ENCODE data around the gene COQ8A. TPM values are rescaled to one million over a fixed set of nuclear protein-coding genes. Genes with fewer than 3 reads are reported as not detected.

The COQ8A gene
- total and polyA plus RNA-seq, 2 experiments from 2014 or later: 22.9 to 26.4 TPM

GRCh38 chr1:226977643-226978431 lies 37.7 kb downstream of the COQ8A start:
- WGBS (ENCODE audit: low lambda C conversion rate, missing lambda C conversion rate): 95% methylated on average over 9 of the region's 20 CpGs
- no peak for TF ChIP-seq CTCF (IDR thresholded peaks at IDR 0.05; ENCODE audit: poor library complexity)
- TF ChIP-seq EZH2phosphoT487 (IDR thresholded peaks at IDR 0.05; ENCODE audit: low read depth, severe bottlenecking, unreplicated experiment): no peak
- no peak for TF ChIP-seq EZH2 (IDR thresholded peaks at IDR 0.05; ENCODE audit: borderline replicate concordance)
- DNase-seq (ENCODE audit: low spot score): no peak
- no peak overlapping the region for H3K4me3 ChIP-seq
- H3K27me3 ChIP-seq: no peaks in the 10 kb centered on the region
- no peak overlapping the region for H2AFZ ChIP-seq
- H3K9me2 ChIP-seq (replicated peaks; ENCODE audit: insufficient read depth): no peaks in the 10 kb centered on the region
- H4K20me1 ChIP-seq (ENCODE audit: insufficient read depth, poor library complexity, severe bottlenecking): no peaks in the 10 kb centered on the region
- peaks cover 27% of the 10 kb centered on the region for H3K4me1 ChIP-seq (ENCODE audit: insufficient read depth)
- H3K9me3 ChIP-seq (ENCODE audit: low read depth): no peaks in the 10 kb centered on the region
- no peak overlapping the region for H3K27ac ChIP-seq
- no peaks in the 10 kb centered on the region for H3K79me2 ChIP-seq
- no peaks in the 10 kb centered on the region for H3K36me3 ChIP-seq (replicated peaks; ENCODE audit: insufficient read depth, low read depth)
- no peak overlapping the region for H3K4me2 ChIP-seq

GRCh38 chr1:226978432-226979114 lies 38.5 kb downstream of the COQ8A start:
- H3K79me2 ChIP-seq: no peaks in the 10 kb centered on the region
- no peaks in the 10 kb centered on the region for H3K9me2 ChIP-seq (replicated peaks; ENCODE audit: insufficient read depth)
- H3K36me3 ChIP-seq (replicated peaks; ENCODE audit: insufficient read depth, low read depth): no peaks in the 10 kb centered on the region
- H3K27me3 ChIP-seq: no peaks in the 10 kb centered on the region
- TF ChIP-seq EZH2 (IDR thresholded peaks at IDR 0.05; ENCODE audit: borderline replicate concordance): no peak
- no peak for TF ChIP-seq EZH2phosphoT487 (IDR thresholded peaks at IDR 0.05; ENCODE audit: low read depth, severe bottlenecking, unreplicated experiment)
- TF ChIP-seq CTCF (IDR thresholded peaks at IDR 0.05; ENCODE audit: poor library complexity): no peak
- H3K27ac ChIP-seq: no peak overlapping the region
- no peak overlapping the region for H2AFZ ChIP-seq
- no peak for DNase-seq (ENCODE audit: low spot score)
- H3K4me1 ChIP-seq (ENCODE audit: insufficient read depth): peaks cover 22% of the 10 kb centered on the region
- H4K20me1 ChIP-seq (ENCODE audit: insufficient read depth, poor library complexity, severe bottlenecking): no peaks in the 10 kb centered on the region
- no peak overlapping the region for H3K4me2 ChIP-seq
- H3K9me3 ChIP-seq (ENCODE audit: low read depth): no peaks in the 10 kb centered on the region
- no peak overlapping the region for H3K4me3 ChIP-seq
- 91% methylated on average over 7 of the region's 10 CpGs for WGBS (ENCODE audit: low lambda C conversion rate, missing lambda C conversion rate)

- no peaks in the 10 kb centered on the region for H3K9me3 ChIP-seq (ENCODE audit: low read depth)
- no peaks in the 10 kb centered on the region for H3K27me3 ChIP-seq
- no peaks in the 10 kb centered on the region for H4K20me1 ChIP-seq (ENCODE audit: insufficient read depth, poor library complexity, severe bottlenecking)
- TF ChIP-seq CTCF (IDR thresholded peaks at IDR 0.05; ENCODE audit: poor library complexity): no peak
- no peak for TF ChIP-seq EZH2 (IDR thresholded peaks at IDR 0.05; ENCODE audit: borderline replicate concordance)
- TF ChIP-seq EZH2phosphoT487 (IDR thresholded peaks at IDR 0.05; ENCODE audit: low read depth, severe bottlenecking, unreplicated experiment): no peak
- H3K79me2 ChIP-seq: no peaks in the 10 kb centered on the region
- peaks cover 16% of the 10 kb centered on the region for H3K4me1 ChIP-seq (ENCODE audit: insufficient read depth)
- DNase-seq (ENCODE audit: low spot score): no peak
- no peak overlapping the region for H3K4me3 ChIP-seq
- no peak overlapping the region for H3K4me2 ChIP-seq
- H3K36me3 ChIP-seq (replicated peaks; ENCODE audit: insufficient read depth, low read depth): no peaks in the 10 kb centered on the region
- H3K27ac ChIP-seq: no peak overlapping the region
- 95% methylated on average over 14 of the region's 15 CpGs for WGBS (ENCODE audit: low lambda C conversion rate, missing lambda C conversion rate)
- H2AFZ ChIP-seq: no peak overlapping the region
- H3K9me2 ChIP-seq (replicated peaks; ENCODE audit: insufficient read depth): no peaks in the 10 kb centered on the region
Measured at GRCh38 chr1:226979115-226979516, 39.0 kb downstream of the COQ8A start.

Measured in hepatocyte (in vitro differentiated cells).